Measurements from ENCODE around the gene OLFML2B.
"Not testable (repeated sequence)": the region's sequence is repeated elsewhere in the genome, so short reads cannot be mapped to it uniquely, and the experiment has no call there.

Gene OLFML2B

GRCh38 chr1:162018418-162018817 is 5.3 kb downstream of the OLFML2B start:
- no peaks in the 10 kb centered on the region for H3K9me3 ChIP-seq (ENCODE audit: control insufficient read depth, insufficient read depth, low read depth, low read length)
- POLR2A ChIA-PET: no interaction called here
- peaks cover 12% of the 10 kb centered on the region for H3K4me1 ChIP-seq (ENCODE audit: control insufficient read depth, insufficient read depth, low read length)
- no peak overlapping the region for H3K27ac ChIP-seq (ENCODE audit: extremely low read depth, low read depth, low read length)
- no peaks in the 10 kb centered on the region for H3K36me3 ChIP-seq (ENCODE audit: control insufficient read depth in 2 of 2, insufficient read depth in 1 of 2, low read length in 2 of 2)
- CTCF ChIA-PET: interaction anchor here (0.6 to 1.1 kb wide), 3 partner anchors 19 to 277 kb away, joined by 3 to 5 read pairs (median 3); no protein-coding TSS in a partner anchor
- TF ChIP-seq YY1 (tag by site-specific recombination; IDR thresholded peaks at IDR 0.05) (no peak), ZNF768 (tag by site-specific recombination; IDR thresholded peaks at IDR 0.05) (no peak), ZNF214 (tag by site-specific recombination; IDR thresholded peaks at IDR 0.05; ENCODE audit: borderline replicate concordance) (no peak), ZNF112 (tag by site-specific recombination; IDR thresholded peaks at IDR 0.05) (no peak), ZNF701 (tag by site-specific recombination; IDR thresholded peaks at IDR 0.05) (no peak), ZNF311 (tag by site-specific recombination; IDR thresholded peaks at IDR 0.05; ENCODE audit: borderline replicate concordance) (no peak), ZXDB (tag by site-specific recombination; IDR thresholded peaks at IDR 0.05) (no peak), ZNF175 (tag by site-specific recombination; IDR thresholded peaks at IDR 0.05) (no peak), ZNF677 (tag by site-specific recombination; IDR thresholded peaks at IDR 0.05) (no peak), ZNF707 (tag by site-specific recombination; IDR thresholded peaks at IDR 0.05) (no peak), ZFP37 (tag by site-specific recombination; IDR thresholded peaks at IDR 0.05) (no peak), ZNF560 (tag by site-specific recombination; IDR thresholded peaks at IDR 0.05; ENCODE audit: borderline replicate concordance) (no peak)
- TF ChIP-seq, protein P1, sequence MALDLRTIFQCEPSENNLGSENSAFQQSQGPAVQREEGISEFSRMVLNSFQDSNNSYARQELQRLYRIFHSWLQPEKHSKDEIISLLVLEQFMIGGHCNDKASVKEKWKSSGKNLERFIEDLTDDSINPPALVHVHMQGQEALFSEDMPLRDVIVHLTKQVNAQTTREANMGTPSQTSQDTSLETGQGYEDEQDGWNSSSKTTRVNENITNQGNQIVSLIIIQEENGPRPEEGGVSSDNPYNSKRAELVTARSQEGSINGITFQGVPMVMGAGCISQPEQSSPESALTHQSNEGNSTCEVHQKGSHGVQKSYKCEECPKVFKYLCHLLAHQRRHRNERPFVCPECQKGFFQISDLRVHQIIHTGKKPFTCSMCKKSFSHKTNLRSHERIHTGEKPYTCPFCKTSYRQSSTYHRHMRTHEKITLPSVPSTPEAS (tag by site-specific recombination; IDR thresholded peaks at IDR 0.05): no peak
- H3K4me3 ChIP-seq (ENCODE audit: low read depth, low read length): no peak overlapping the region

GRCh38 chr1:162017791-162018190 is 5.9 kb downstream of the OLFML2B start:
- TF ChIP-seq, protein P2, sequence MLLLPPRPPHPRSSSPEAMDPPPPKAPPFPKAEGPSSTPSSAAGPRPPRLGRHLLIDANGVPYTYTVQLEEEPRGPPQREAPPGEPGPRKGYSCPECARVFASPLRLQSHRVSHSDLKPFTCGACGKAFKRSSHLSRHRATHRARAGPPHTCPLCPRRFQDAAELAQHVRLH (tag by site-specific recombination; IDR thresholded peaks at IDR 0.05): peak; percentile 88
- peak; percentile 98 for TF ChIP-seq ZNF146 (tag by site-specific recombination; IDR thresholded peaks at IDR 0.05)

GRCh38 chr1:162016631-162017030 is 7.0 kb downstream of the OLFML2B start:
- Histone ChIP-seq H3K9me3 (ENCODE audit: control insufficient read depth, insufficient read depth, low read depth, low read length) (no peaks in the 10 kb centered on the region), H3K4me1 (ENCODE audit: control insufficient read depth, insufficient read depth, low read length) (peaks cover 8% of the 10 kb centered on the region), H3K27ac (ENCODE audit: extremely low read depth, low read depth, low read length) (no peak overlapping the region), H3K4me3 (ENCODE audit: low read depth, low read length) (no peak overlapping the region), H3K36me3 (ENCODE audit: control insufficient read depth in 2 of 2, insufficient read depth in 1 of 2, low read length in 2 of 2) (no peaks in the 10 kb centered on the region)
- TF ChIP-seq ZBTB44 (tag by site-specific recombination; IDR thresholded peaks at IDR 0.05) (no peak), ZSCAN16 (tag by site-specific recombination; IDR thresholded peaks at IDR 0.05) (no peak), ZNF394 (tag by site-specific recombination; IDR thresholded peaks at IDR 0.05; ENCODE audit: borderline replicate concordance) (no peak), ZNF2 (tag by site-specific recombination; IDR thresholded peaks at IDR 0.05) (no peak), ZNF311 (tag by site-specific recombination; IDR thresholded peaks at IDR 0.05; ENCODE audit: borderline replicate concordance) (no peak), SCRT1 (tag by site-specific recombination; IDR thresholded peaks at IDR 0.05; ENCODE audit: borderline replicate concordance) (no peak)
- TF ChIP-seq, protein P3, sequence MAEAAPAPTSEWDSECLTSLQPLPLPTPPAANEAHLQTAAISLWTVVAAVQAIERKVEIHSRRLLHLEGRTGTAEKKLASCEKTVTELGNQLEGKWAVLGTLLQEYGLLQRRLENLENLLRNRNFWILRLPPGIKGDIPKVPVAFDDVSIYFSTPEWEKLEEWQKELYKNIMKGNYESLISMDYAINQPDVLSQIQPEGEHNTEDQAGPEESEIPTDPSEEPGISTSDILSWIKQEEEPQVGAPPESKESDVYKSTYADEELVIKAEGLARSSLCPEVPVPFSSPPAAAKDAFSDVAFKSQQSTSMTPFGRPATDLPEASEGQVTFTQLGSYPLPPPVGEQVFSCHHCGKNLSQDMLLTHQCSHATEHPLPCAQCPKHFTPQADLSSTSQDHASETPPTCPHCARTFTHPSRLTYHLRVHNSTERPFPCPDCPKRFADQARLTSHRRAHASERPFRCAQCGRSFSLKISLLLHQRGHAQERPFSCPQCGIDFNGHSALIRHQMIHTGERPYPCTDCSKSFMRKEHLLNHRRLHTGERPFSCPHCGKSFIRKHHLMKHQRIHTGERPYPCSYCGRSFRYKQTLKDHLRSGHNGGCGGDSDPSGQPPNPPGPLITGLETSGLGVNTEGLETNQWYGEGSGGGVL (tag by site-specific recombination; IDR thresholded peaks at IDR 0.05): no peak
- POLR2A ChIA-PET: no interaction called here
- CTCF ChIA-PET: interaction anchor here (0.7 kb wide), 1 partner anchor 14 kb away, joined by 3 read pairs; no protein-coding TSS in a partner anchor

More at GRCh38 chr1:162017791-162018190, 5.9 kb downstream of the OLFML2B start:
- peaks cover 12% of the 10 kb centered on the region for H3K4me1 ChIP-seq (ENCODE audit: control insufficient read depth, insufficient read depth, low read length)
- H3K9me3 ChIP-seq (ENCODE audit: control insufficient read depth, insufficient read depth, low read depth, low read length); POLR2A ChIA-PET; H3K36me3 ChIP-seq (ENCODE audit: control insufficient read depth in 2 of 2, insufficient read depth in 1 of 2, low read length in 2 of 2); H3K4me3 ChIP-seq (ENCODE audit: low read depth, low read length); H3K27ac ChIP-seq (ENCODE audit: extremely low read depth, low read depth, low read length): not testable (repeated sequence)
- CTCF ChIA-PET: interaction anchor here (0.5 to 1.0 kb wide), 2 partner anchors 113 to 332 kb away, joined by 3 read pairs; no protein-coding TSS in a partner anchor

Measured in HEK293 (cell line).